Psoas muscle (tissue), 8 donors: Measurements from ENCODE around the gene CDH1. TPM values are rescaled to one million over a fixed set of nuclear protein-coding genes. Genes with fewer than 3 reads are reported as not detected.

Experiments used
- ATAC-seq, 4 donors: fragments of 200-7000 bp; cut with Tn5 transposase; one replicate each; pipeline ENCODE4 v1.9.1; 2020; ENCODE audit warnings: moderate library complexity in 3 of 4, mild to moderate bottlenecking in 2 of 4
- DNase-seq, 2 donors: peaks; one replicate each; pipeline ENCODE4 v3.0.0-alpha.2; 2020
- H3K27ac ChIP-seq: fragments of 200-600 bp; one replicate; pipeline ENCODE4 v1.8.0; 2022
- H3K27me3 ChIP-seq, 3 donors: fragments of 200-600 bp in 1 of 3; one replicate each; pipeline versions ENCODE4 v1.6.1 to v1.8.0; 2013 to 2022; ENCODE audit warnings: low read length in 2 of 3, mild to moderate bottlenecking in 2 of 3, moderate library complexity in 1 of 3; ENCODE audit not compliant: insufficient read depth in 3 of 3
- H3K36me3 ChIP-seq, 2 donors: fragments of 200-600 bp in 1 of 2; one replicate each; pipeline versions ENCODE4 v1.6.1 to v1.8.0; 2013 to 2022; ENCODE audit warnings: low read depth in 1 of 2, mild to moderate bottlenecking in 1 of 2, moderate library complexity in 1 of 2; ENCODE audit not compliant: insufficient read depth in 1 of 2
- H3K4me1 ChIP-seq: fragments of 200-600 bp; one replicate; pipeline ENCODE4 v1.8.0; 2022
- H3K4me3 ChIP-seq: fragments of 200-600 bp; one replicate; pipeline ENCODE4 v1.8.0; 2022; ENCODE audit warnings: mild to moderate bottlenecking
- H3K9me3 ChIP-seq: fragments of 200-600 bp; one replicate; pipeline ENCODE4 v1.8.0; 2022
- CTCF ChIP-seq: fragments of 200-600 bp; IDR thresholded peaks from one replicate; pipeline ENCODE4 v1.8.0; 2022; ENCODE audit warnings: antibody characterized with exemption
- WGBS, 3 donors: extraction: QIAGEN DNeasy Blood & Tissue Kit; methylation state at CpG; one replicate each; pipeline versions ENCODE4 v1.1.6 to v1.1.7; 2013; 5-methylcytosine and 5-hydroxymethylcytosine counted together
- intact Hi-C, 2 donors: fragments of 100-400 bp; cut with DNase I; formaldehyde crosslinking; loops; one replicate each; pipeline versions ENCODE4 v1.11.0 to v1.14.2; 2022
- polyA plus RNA-seq, 3 donors: library from polyadenylated mRNA; stranded (reverse); fragments of 200-250 nt; gene quantifications; one replicate each; pipeline ENCODE4 v1.2.3, GENCODE V29; 2013
- total RNA-seq, 4 donors: library from RNA; stranded (reverse); fragmentation: NEBNext Ultra II Directional in 2 of 4; extraction: Animal tissue kit (Norgen Biotek cat#: 25700) in 2 of 4; gene quantifications; one replicate each; pipeline versions ENCODE4 v1.2.1 to v1.2.4, GENCODE V29; 2021 to 2023
- donor health status: healthy with polysubstance abuse.
- donor health status: DM: no; HTN: no; CAD: no; lungs with moderate emphysema.
- donor health status: Bipolar disorder and iron deficiency.
- donor health status: healthy.
- donor health status: DM: yes; HTN: yes; CAD: no.
- donor health status: DM: no; HTN: no; CAD: no.
- donor health status: DM: no; HTN: no; CAD: no.
- donor health status: DM: yes; HTN: yes; CAD: no.

Gene CDH1
- total and polyA plus RNA-seq, 7 donors = 0.04 to 0.63 (median 0.09) TPM; not detected in 2

GRCh38 chr16:68698091-68698490 is 39.0 kb upstream of the CDH1 start:
- TF ChIP-seq CTCF = no peak
- Histone ChIP-seq H3K27me3 (peaks cover 0 to 5% (median 0%) of the 10 kb centered on the region in 3 donors), H3K36me3 (no peaks in the 10 kb centered on the region), H3K4me3 (no peak overlapping the region), H3K4me1 (no peaks in the 10 kb centered on the region), H3K27ac (no peak overlapping the region), H3K9me3 (no peaks in the 10 kb centered on the region)
- DNase-seq (no peak), ATAC-seq (no peak)
- WGBS, 3 donors = 89 to 93% (median 93%) methylated on average over 23 of the region's 23 CpGs
- intact Hi-C loops = no loop called here

GRCh38 chr16:68700120-68700519 is 37.0 kb upstream of the CDH1 start:
- no peak for DNase-seq
- Histone ChIP-seq H3K27me3 (no peaks in the 10 kb centered on the region), H3K36me3 (no peaks in the 10 kb centered on the region), H3K27ac (no peak overlapping the region), H3K4me3 (no peak overlapping the region), H3K4me1 (no peaks in the 10 kb centered on the region), H3K9me3 (no peaks in the 10 kb centered on the region)
- no peak for TF ChIP-seq CTCF
- ATAC-seq = no peak
- intact Hi-C loops = no loop called here
- 13 to 36% (median 21%) methylated on average over 6 of the region's 6 CpGs for WGBS, 3 donors

- H3K27ac ChIP-seq = no peak overlapping the region
- 75 to 78% (median 75%) methylated on average over 5 of the region's 5 CpGs for WGBS, 3 donors
- no peaks in the 10 kb centered on the region for H3K9me3 ChIP-seq
- ATAC-seq (no peak), DNase-seq (no peak)
- H3K4me3 ChIP-seq = no peak overlapping the region
- H3K36me3 ChIP-seq = no peaks in the 10 kb centered on the region
- H3K27me3 ChIP-seq = no peaks in the 10 kb centered on the region
- no peak for TF ChIP-seq CTCF
- intact Hi-C loops = no loop called here
- H3K4me1 ChIP-seq = no peaks in the 10 kb centered on the region
These were observed 36.3 kb upstream of the CDH1 start for GRCh38 chr16:68700831-68701230.

GRCh38 chr16:68704232-68704867 is 32.7 kb upstream of the CDH1 start:
- Histone ChIP-seq H3K4me1 (no peaks in the 10 kb centered on the region), H3K9me3 (no peaks in the 10 kb centered on the region), H3K27me3 (no peaks in the 10 kb centered on the region), H3K27ac (no peak overlapping the region), H3K36me3 (no peaks in the 10 kb centered on the region), H3K4me3 (no peak overlapping the region)
- WGBS, 3 donors = 43 to 50% (median 46%) methylated on average over 12 to 15 of the region's 15 CpGs
- ATAC-seq = no peak
- peak; percentile 38 to 53 for DNase-seq
- intact Hi-C loops = no loop called here
- peak; percentile 26 for TF ChIP-seq CTCF
